Hepatocyte (in vitro differentiated cells): ENCODE data around the gene GCGR.

Experiments used
- CTCF ChIP-seq: fragments of 200-600 bp; sonication (generic); IDR thresholded peaks from 2 replicates; pipeline ENCODE4 v1.5.1; 2016; ENCODE audit warnings: antibody characterized with exemption, mild to moderate bottlenecking; ENCODE audit not compliant: poor library complexity
- EZH2 ChIP-seq: fragments of 200-600 bp; sonication (generic); IDR thresholded peaks from 2 replicates; pipeline ENCODE4 v1.6.1; 2016; ENCODE audit warnings: antibody characterized with exemption, mild to moderate bottlenecking, borderline replicate concordance
- EZH2phosphoT487 ChIP-seq: fragments of 200-600 bp; sonication (generic); IDR thresholded peaks from one replicate; pipeline ENCODE4 v1.6.1; 2018; ENCODE audit warnings: antibody characterized with exemption, mild to moderate bottlenecking, low read depth, moderate library complexity; ENCODE audit not compliant: unreplicated experiment, severe bottlenecking

- no peak for TF ChIP-seq EZH2
- TF ChIP-seq CTCF = no peak
- no peak for TF ChIP-seq EZH2phosphoT487
These were observed 28.1 kb downstream of the GCGR start for GRCh38 chr17:81831957-81832607.
